Measurements from ENCODE around the gene ABCF1. TPM values are rescaled to one million over a fixed set of nuclear protein-coding genes. Genes with fewer than 3 reads are reported as not detected.
A peak's percentile ranks its signal among the peaks of the same experiment; 100 is the strongest.

The ABCF1 gene
- total and polyA plus RNA-seq, 4 donors = 25.8 to 55.4 (median 36.2) TPM

DNA sequence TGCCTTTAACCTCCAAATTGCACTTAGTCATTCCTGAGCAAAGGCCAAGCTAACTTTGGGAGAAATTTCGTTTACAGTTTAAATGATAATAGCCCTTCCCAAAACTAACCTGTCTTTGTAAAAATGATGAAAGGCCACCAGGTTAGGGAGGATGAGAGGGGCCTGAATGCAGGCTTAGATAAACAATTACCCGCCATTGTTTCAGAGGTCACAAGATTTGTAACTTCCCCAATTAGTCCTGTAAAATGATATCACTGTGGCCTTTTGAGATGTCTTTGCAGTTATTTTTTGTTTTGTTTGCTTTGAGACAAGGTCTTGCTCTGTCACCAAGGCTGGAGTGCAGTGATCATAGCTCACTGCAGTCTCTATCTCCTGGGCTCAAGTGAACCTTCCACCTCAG, 41.2 kb upstream of the ABCF1 start:
- no peaks in the 10 kb centered on the region for H3K36me3 ChIP-seq (ENCODE audit: control insufficient read depth in 4 of 4, insufficient read depth in 4 of 4, low read length in 4 of 4)
- WGBS, 2 donors = 47 to 55% methylated on average over 2 of the region's 2 CpGs
- H3K4me1 ChIP-seq (ENCODE audit: control insufficient read depth in 5 of 5, insufficient read depth in 5 of 5, low read length in 5 of 5) = no peaks in the 10 kb centered on the region
- DNase-seq = no peak
- TF ChIP-seq, protein P1, sequence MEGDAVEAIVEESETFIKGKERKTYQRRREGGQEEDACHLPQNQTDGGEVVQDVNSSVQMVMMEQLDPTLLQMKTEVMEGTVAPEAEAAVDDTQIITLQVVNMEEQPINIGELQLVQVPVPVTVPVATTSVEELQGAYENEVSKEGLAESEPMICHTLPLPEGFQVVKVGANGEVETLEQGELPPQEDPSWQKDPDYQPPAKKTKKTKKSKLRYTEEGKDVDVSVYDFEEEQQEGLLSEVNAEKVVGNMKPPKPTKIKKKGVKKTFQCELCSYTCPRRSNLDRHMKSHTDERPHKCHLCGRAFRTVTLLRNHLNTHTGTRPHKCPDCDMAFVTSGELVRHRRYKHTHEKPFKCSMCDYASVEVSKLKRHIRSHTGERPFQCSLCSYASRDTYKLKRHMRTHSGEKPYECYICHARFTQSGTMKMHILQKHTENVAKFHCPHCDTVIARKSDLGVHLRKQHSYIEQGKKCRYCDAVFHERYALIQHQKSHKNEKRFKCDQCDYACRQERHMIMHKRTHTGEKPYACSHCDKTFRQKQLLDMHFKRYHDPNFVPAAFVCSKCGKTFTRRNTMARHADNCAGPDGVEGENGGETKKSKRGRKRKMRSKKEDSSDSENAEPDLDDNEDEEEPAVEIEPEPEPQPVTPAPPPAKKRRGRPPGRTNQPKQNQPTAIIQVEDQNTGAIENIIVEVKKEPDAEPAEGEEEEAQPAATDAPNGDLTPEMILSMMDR (IDR thresholded peaks at IDR 0.05; ENCODE audit: control extremely low read depth, extremely low read depth) = no peak
- peak overlapping the region in 1 of 2 donors; percentile 67 for H3K27ac ChIP-seq (ENCODE audit: low read depth in 1 of 2, low read length in 1 of 2)
- H3K9ac ChIP-seq (ENCODE audit: insufficient read depth in 1 of 2, low read length in 2 of 2) = no peak overlapping the region
- H3K9me3 ChIP-seq (ENCODE audit: control insufficient read depth in 4 of 4, insufficient read depth in 3 of 4, low read length in 3 of 4) = no peaks in the 10 kb centered on the region
- ATAC-seq (ENCODE audit: insufficient read depth, low FRiP score) = no peak
- H3K4me3 ChIP-seq = no peak overlapping the region
- no peaks in the 10 kb centered on the region for H3K27me3 ChIP-seq (ENCODE audit: control insufficient read depth in 3 of 3, insufficient read depth in 3 of 3, low read length in 2 of 3)

DNA sequence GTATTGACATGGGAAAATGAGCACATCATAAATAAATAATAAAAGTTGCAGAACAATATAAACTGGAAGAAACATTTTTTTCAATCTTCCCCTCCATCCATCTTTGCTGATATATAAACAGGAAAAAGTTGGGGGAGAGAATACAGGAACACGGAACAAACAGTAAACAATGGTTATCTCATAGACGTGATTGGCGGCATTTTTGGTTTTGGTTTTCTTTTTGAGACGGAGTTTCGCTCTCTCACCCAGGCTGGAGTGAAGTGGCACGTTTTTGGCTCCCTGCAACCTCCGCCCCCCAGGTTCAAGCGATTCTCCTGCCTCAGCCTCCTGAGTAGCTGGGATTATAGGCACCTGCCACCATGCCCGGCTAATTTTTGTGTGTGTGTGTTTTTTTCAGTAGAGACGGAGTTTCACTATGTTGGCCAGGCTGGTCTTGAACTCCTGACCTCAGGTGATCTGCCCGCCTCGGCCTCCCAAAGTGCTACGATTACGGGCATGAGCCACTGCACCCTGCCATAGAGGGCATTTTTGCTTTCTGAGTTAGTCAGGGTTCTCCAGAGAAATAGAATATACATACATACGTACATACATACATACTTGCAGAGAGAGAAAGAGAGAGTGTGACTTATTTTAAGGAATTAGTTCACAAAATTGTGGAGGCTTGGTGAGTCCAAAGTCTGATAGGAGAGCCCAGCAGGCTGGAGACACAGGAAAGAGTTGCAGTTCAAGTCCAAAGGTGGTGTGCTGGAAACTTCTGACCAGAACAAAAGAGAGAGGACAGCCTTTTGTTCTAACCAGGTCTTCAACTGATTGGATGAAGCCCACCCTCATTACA, 37.6 kb upstream of the ABCF1 start:
- no peak for ATAC-seq (ENCODE audit: insufficient read depth, low FRiP score)
- Histone ChIP-seq H3K4me1 (ENCODE audit: control insufficient read depth in 5 of 5, insufficient read depth in 5 of 5, low read length in 5 of 5) (no peaks in the 10 kb centered on the region), H3K27ac (ENCODE audit: low read depth in 1 of 2, low read length in 1 of 2) (peak overlapping the region in 1 of 2 donors; percentile 40), H3K9me3 (ENCODE audit: control insufficient read depth in 4 of 4, insufficient read depth in 3 of 4, low read length in 3 of 4) (no peaks in the 10 kb centered on the region), H3K9ac (ENCODE audit: insufficient read depth in 1 of 2, low read length in 2 of 2) (no peak overlapping the region), H3K27me3 (ENCODE audit: control insufficient read depth in 3 of 3, insufficient read depth in 3 of 3, low read length in 2 of 3) (no peaks in the 10 kb centered on the region), H3K36me3 (ENCODE audit: control insufficient read depth in 4 of 4, insufficient read depth in 4 of 4, low read length in 4 of 4) (no peaks in the 10 kb centered on the region), H3K4me3 (no peak overlapping the region)
- 62 to 74% methylated on average over 15 of the region's 15 CpGs for WGBS, 2 donors
- TF ChIP-seq, protein P1 (IDR thresholded peaks at IDR 0.05; ENCODE audit: control extremely low read depth, extremely low read depth) = no peak
- peak in 1 of 3 donors; percentile 24 for DNase-seq

DNA sequence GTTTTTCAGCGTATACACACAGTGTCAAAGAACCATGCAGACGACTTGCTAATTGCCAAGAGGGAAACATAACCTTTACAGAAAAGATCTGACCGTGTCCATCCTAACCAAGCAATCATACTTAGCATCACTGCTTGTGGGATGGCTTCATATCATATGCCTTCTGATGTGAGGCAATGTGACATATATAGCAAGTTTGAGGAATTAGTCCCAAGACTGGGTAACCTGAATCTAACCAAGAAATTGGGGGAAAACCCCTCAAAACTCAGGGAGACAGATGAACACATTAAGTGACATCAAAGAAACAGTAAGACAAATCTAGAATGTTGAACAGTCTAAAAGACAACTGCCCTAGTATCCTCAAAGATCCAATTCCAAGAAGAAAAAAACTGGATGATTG, 33.3 kb upstream of the ABCF1 start:
- H3K4me1 ChIP-seq (ENCODE audit: control insufficient read depth in 5 of 5, insufficient read depth in 5 of 5, low read length in 5 of 5) = peaks cover 0 to 6% (median 0%) of the 10 kb centered on the region in 5 donors
- no peak overlapping the region for H3K4me3 ChIP-seq
- H3K27me3 ChIP-seq (ENCODE audit: control insufficient read depth in 3 of 3, insufficient read depth in 3 of 3, low read length in 2 of 3) = no peaks in the 10 kb centered on the region
- TF ChIP-seq, protein P1 (IDR thresholded peaks at IDR 0.05; ENCODE audit: control extremely low read depth, extremely low read depth) = no peak
- no peaks in the 10 kb centered on the region for H3K36me3 ChIP-seq (ENCODE audit: control insufficient read depth in 4 of 4, insufficient read depth in 4 of 4, low read length in 4 of 4)
- H3K27ac ChIP-seq (ENCODE audit: low read depth in 1 of 2, low read length in 1 of 2) = no peak overlapping the region
- 83 to 89% methylated on average over 3 of the region's 3 CpGs for WGBS, 2 donors
- no peak overlapping the region for H3K9ac ChIP-seq (ENCODE audit: insufficient read depth in 1 of 2, low read length in 2 of 2)
- ATAC-seq (ENCODE audit: insufficient read depth, low FRiP score) (no peak), DNase-seq (no peak)
- no peaks in the 10 kb centered on the region for H3K9me3 ChIP-seq (ENCODE audit: control insufficient read depth in 4 of 4, insufficient read depth in 3 of 4, low read length in 3 of 4)
